Bronchial epithelial cell (primary cell): Measurements from ENCODE around the gene RAET1L. TPM values are rescaled to one million over a fixed set of nuclear protein-coding genes. Genes with fewer than 3 reads are reported as not detected.

Source experiments
- DNase-seq: peaks from one replicate; pipeline ENCODE4 v3.0.0-alpha.2; 2010; ENCODE audit warnings: low read depth
- FAIRE-seq: peaks from 2 replicates; lab custom pipeline; 2011; peaks lifted over from hg19 to GRCh38; lab: Jason Lieb, UNC
- H3K27me3 ChIP-seq: 2 replicates; pipeline ENCODE4 v1.5.1; 2011; ENCODE audit warnings: low read length; ENCODE audit not compliant: control insufficient read depth, insufficient read depth
- H3K36me3 ChIP-seq: 2 replicates; pipeline ENCODE4 v1.5.1; 2011; ENCODE audit warnings: low read length; ENCODE audit not compliant: control insufficient read depth, insufficient read depth
- H3K4me3 ChIP-seq: 2 replicates; pipeline ENCODE4 v1.5.1; 2011; ENCODE audit warnings: mild to moderate bottlenecking, low read depth, low read length, control low read depth
- CTCF ChIP-seq: IDR thresholded peaks from 2 replicates; pipeline ENCODE4 v1.5.1; 2011; ENCODE audit warnings: mild to moderate bottlenecking, moderate library complexity, low read length, control low read depth, inconsistent platforms; ENCODE audit not compliant: insufficient read depth, severe bottlenecking
- total RNA-seq: library from RNA; depleted of rRNA; stranded (reverse); fragments of >200 nt; gene quantifications from 2 replicates; pipeline ENCODE4 v1.2.1, GENCODE V29; 2014

Gene RAET1L
- total RNA-seq, 1 donor from 2014 or later, result 0.79 TPM

- no peaks in the 10 kb centered on the region for H3K36me3 ChIP-seq
- H3K4me3 ChIP-seq, result no peak overlapping the region
- DNase-seq (no peak), FAIRE-seq (no peak)
- H3K27me3 ChIP-seq, result peaks cover 14% of the 10 kb centered on the region
- TF ChIP-seq CTCF, result no peak
These were observed 17.8 kb upstream of the RAET1L start for GRCh38 chr6:150043096-150043495.

- DNase-seq, result peak; percentile 27
- peak; percentile 32 for TF ChIP-seq CTCF
- FAIRE-seq, result no peak
- Histone ChIP-seq H3K4me3 (no peak overlapping the region), H3K36me3 (no peaks in the 10 kb centered on the region), H3K27me3 (peaks cover 32% of the 10 kb centered on the region)
These were observed 13.1 kb upstream of the RAET1L start for GRCh38 chr6:150038202-150039062.

GRCh38 chr6:150037526-150038201, 12.3 kb upstream of the RAET1L start:
- no peak for TF ChIP-seq CTCF
- no peak for FAIRE-seq
- H3K4me3 ChIP-seq, result no peak overlapping the region
- H3K36me3 ChIP-seq, result no peaks in the 10 kb centered on the region
- H3K27me3 ChIP-seq, result peaks cover 32% of the 10 kb centered on the region
- DNase-seq, result no peak

- TF ChIP-seq CTCF, result no peak
- Histone ChIP-seq H3K27me3 (peaks cover 32% of the 10 kb centered on the region), H3K4me3 (no peak overlapping the region), H3K36me3 (no peaks in the 10 kb centered on the region)
- no peak for FAIRE-seq
- no peak for DNase-seq
These were observed 10.7 kb upstream of the RAET1L start for GRCh38 chr6:150036081-150036480.

- Histone ChIP-seq H3K36me3 (no peaks in the 10 kb centered on the region), H3K27me3 (peaks cover 21% of the 10 kb centered on the region), H3K4me3 (no peak overlapping the region)
- TF ChIP-seq CTCF, result no peak
- FAIRE-seq (no peak), DNase-seq (no peak)
These were observed 8.0 kb upstream of the RAET1L start for GRCh38 chr6:150033207-150033771.
